Osteoblast (primary cell): ENCODE measurements around the gene SHISAL1. TPM values are rescaled to one million over a fixed set of nuclear protein-coding genes. Genes with fewer than 3 reads are reported as not detected.

Source experiments
- DNase-seq: peaks from one replicate; pipeline ENCODE4 v3.0.0; 2011; ENCODE audit warnings: low spot score, mixed read lengths; ENCODE audit not compliant: insufficient read length; ENCODE audit errors: missing footprints
- H2AFZ ChIP-seq: 2 replicates; pipeline ENCODE4 v1.6.0; 2011; ENCODE audit warnings: mild to moderate bottlenecking, low read length
- H3K27ac ChIP-seq: 2 replicates; pipeline ENCODE4 v1.5.1; 2011; ENCODE audit warnings: mild to moderate bottlenecking, low read depth, low read length, moderate library complexity
- H3K27me3 ChIP-seq: 2 replicates; pipeline ENCODE4 v1.6.0; 2012; ENCODE audit warnings: mild to moderate bottlenecking, control low read depth, inconsistent platforms, low read length, moderate library complexity; ENCODE audit not compliant: insufficient read depth
- H3K36me3 ChIP-seq: 2 replicates; pipeline ENCODE4 v1.5.1; 2011; ENCODE audit warnings: mild to moderate bottlenecking, low read length, control low read depth, moderate library complexity; ENCODE audit not compliant: insufficient read depth
- H3K4me1 ChIP-seq: 2 replicates; pipeline ENCODE4 v1.5.1; 2011; ENCODE audit warnings: mild to moderate bottlenecking, low read length, control low read depth, moderate library complexity; ENCODE audit not compliant: insufficient read depth
- H3K4me2 ChIP-seq: 2 replicates; pipeline ENCODE4 v1.6.0; 2011; ENCODE audit warnings: mild to moderate bottlenecking, low read length; ENCODE audit not compliant: insufficient read depth
- H3K4me3 ChIP-seq: fragments of 200-600 bp; sonication (generic); 3 replicates; pipeline ENCODE4 v1.5.1; 2012; ENCODE audit warnings: mild to moderate bottlenecking, low read length, inconsistent platforms; ENCODE audit not compliant: insufficient read depth
- H3K79me2 ChIP-seq: 2 replicates; pipeline ENCODE4 v1.6.0; 2012; ENCODE audit warnings: mild to moderate bottlenecking, low read length, control low read depth, inconsistent platforms; ENCODE audit not compliant: insufficient read depth
- H3K9me3 ChIP-seq: 2 replicates; pipeline ENCODE4 v1.5.1; 2011; ENCODE audit warnings: low read depth, low read length, control low read depth
- H4K20me1 ChIP-seq: 2 replicates; pipeline ENCODE4 v1.6.0; 2012; ENCODE audit warnings: mild to moderate bottlenecking, low read length, control low read depth; ENCODE audit not compliant: insufficient read depth
- total RNA-seq: library from RNA; depleted of rRNA; stranded (reverse); fragments of >200 nt; gene quantifications from 2 replicates; pipeline ENCODE4 v1.2.3, GENCODE V29; 2012
- TF ChIP-seq, protein P1 (sequence below): IDR thresholded peaks from 2 replicates; pipeline ENCODE4 v1.5.1; 2011; ENCODE audit warnings: mild to moderate bottlenecking, low read depth, low read length, moderate library complexity; ENCODE audit errors: extremely low read depth

SHISAL1 gene
- total RNA-seq, 1 donor: 52.5 TPM

DNA sequence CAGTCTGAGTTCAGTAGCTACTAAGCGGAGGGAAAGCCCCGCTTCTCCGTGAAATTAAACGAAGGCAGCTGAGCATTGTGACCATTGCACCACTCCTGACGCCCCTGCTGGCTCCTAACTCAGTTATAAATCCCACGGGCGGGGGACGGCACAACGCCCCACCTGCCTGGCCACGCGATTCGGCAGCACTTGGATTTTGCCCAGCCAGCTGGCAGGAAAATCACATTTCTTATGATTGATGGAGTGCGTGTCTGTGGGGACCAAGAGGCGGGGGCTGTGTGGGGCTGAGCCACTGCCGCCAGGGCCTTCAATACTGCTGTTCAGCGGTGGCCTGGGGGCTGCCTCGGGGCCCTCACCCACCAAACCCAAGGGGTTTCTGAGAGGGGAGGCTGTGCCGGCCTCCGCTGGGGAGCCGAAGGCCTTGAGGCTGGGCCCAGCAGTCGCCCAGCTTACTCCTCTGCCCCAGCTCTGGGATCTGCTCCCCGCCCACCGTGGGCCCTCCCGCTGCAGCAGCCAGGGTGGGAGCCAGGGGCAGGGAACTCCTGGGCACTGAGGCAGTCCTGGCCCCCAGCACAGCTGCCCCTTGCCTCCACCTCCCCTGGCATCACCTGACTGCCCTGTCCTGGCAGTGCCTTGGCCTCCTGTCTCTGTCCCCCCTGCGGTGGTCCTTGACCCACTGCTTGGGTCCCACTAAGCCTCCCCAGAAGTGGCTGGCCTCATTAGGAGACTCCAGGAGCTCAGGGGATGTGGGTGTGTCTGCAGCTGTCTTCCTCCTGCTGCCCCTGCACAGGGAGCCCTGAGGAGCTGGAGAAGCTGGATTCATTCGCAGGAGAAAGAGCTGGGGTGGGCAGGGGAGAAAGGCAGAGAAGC lies 30.7 kb downstream of the SHISAL1 start:
- Histone ChIP-seq H3K4me3 (no peak overlapping the region), H3K79me2 (no peaks in the 10 kb centered on the region), H3K9me3 (no peaks in the 10 kb centered on the region), H3K36me3 (no peaks in the 10 kb centered on the region), H3K27me3 (no peaks in the 10 kb centered on the region), H3K4me1 (no peaks in the 10 kb centered on the region), H3K27ac (no peak overlapping the region), H4K20me1 (no peaks in the 10 kb centered on the region), H3K4me2 (no peak overlapping the region), H2AFZ (no peak overlapping the region)
- peak; percentile 68 for DNase-seq
- TF ChIP-seq, protein P1, sequence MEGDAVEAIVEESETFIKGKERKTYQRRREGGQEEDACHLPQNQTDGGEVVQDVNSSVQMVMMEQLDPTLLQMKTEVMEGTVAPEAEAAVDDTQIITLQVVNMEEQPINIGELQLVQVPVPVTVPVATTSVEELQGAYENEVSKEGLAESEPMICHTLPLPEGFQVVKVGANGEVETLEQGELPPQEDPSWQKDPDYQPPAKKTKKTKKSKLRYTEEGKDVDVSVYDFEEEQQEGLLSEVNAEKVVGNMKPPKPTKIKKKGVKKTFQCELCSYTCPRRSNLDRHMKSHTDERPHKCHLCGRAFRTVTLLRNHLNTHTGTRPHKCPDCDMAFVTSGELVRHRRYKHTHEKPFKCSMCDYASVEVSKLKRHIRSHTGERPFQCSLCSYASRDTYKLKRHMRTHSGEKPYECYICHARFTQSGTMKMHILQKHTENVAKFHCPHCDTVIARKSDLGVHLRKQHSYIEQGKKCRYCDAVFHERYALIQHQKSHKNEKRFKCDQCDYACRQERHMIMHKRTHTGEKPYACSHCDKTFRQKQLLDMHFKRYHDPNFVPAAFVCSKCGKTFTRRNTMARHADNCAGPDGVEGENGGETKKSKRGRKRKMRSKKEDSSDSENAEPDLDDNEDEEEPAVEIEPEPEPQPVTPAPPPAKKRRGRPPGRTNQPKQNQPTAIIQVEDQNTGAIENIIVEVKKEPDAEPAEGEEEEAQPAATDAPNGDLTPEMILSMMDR: no peak

DNA sequence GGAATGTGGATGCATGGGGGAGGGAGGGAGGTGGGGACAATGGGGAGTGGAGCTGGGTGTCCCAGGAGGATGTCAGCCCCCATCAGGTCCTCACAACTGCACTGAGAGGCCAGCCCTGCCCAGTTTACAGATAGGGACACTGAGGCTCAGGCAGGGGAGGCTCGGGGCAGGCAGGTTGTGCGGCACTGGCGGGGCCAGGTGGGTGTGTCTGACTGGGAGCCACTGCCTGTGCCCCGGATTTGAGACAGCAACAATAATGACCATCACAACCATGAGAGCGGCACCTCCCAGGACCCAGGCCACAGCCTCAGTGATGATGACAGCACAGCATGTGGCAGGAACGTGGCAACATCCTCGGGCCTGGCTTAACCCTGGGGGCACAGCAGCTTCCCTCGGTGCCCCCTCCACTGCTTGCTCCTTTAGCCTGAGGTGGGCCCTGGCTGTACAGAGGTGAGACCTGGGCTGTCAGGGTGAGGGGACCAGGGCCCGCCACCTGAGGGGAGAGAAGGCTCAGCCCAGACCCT lies 32.0 kb downstream of the SHISAL1 start:
- Histone ChIP-seq H3K4me1 (no peaks in the 10 kb centered on the region), H2AFZ (no peak overlapping the region), H3K27ac (no peak overlapping the region), H3K36me3 (no peaks in the 10 kb centered on the region), H3K4me2 (no peak overlapping the region), H4K20me1 (peaks cover 3% of the 10 kb centered on the region), H3K79me2 (no peaks in the 10 kb centered on the region), H3K27me3 (no peaks in the 10 kb centered on the region), H3K9me3 (no peaks in the 10 kb centered on the region), H3K4me3 (no peak overlapping the region)
- peak; percentile 66 for DNase-seq
- TF ChIP-seq, protein P1: no peak

DNA sequence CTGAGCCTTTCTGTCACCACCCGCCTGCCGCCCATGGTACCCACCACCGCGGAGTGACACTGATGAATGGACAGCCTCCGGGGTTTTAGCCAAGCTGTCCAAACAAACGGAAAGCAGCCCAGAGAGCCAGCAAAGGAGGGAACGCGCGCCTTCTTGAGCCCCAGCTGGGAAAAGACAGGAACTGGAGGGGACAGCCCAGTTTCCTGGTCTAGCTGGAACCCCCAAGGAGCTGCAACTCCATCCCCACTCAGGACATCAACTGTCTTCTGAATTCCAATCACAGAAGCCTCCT lies 33.7 kb downstream of the SHISAL1 start:
- H3K4me3 ChIP-seq: no peak overlapping the region
- H3K4me1 ChIP-seq: no peaks in the 10 kb centered on the region
- H2AFZ ChIP-seq: no peak overlapping the region
- TF ChIP-seq, protein P1: no peak
- H3K36me3 ChIP-seq: no peaks in the 10 kb centered on the region
- no peaks in the 10 kb centered on the region for H3K79me2 ChIP-seq
- H3K27ac ChIP-seq: no peak overlapping the region
- no peaks in the 10 kb centered on the region for H3K9me3 ChIP-seq
- no peak for DNase-seq
- H4K20me1 ChIP-seq: peaks cover 3% of the 10 kb centered on the region
- no peaks in the 10 kb centered on the region for H3K27me3 ChIP-seq
- H3K4me2 ChIP-seq: no peak overlapping the region

DNA sequence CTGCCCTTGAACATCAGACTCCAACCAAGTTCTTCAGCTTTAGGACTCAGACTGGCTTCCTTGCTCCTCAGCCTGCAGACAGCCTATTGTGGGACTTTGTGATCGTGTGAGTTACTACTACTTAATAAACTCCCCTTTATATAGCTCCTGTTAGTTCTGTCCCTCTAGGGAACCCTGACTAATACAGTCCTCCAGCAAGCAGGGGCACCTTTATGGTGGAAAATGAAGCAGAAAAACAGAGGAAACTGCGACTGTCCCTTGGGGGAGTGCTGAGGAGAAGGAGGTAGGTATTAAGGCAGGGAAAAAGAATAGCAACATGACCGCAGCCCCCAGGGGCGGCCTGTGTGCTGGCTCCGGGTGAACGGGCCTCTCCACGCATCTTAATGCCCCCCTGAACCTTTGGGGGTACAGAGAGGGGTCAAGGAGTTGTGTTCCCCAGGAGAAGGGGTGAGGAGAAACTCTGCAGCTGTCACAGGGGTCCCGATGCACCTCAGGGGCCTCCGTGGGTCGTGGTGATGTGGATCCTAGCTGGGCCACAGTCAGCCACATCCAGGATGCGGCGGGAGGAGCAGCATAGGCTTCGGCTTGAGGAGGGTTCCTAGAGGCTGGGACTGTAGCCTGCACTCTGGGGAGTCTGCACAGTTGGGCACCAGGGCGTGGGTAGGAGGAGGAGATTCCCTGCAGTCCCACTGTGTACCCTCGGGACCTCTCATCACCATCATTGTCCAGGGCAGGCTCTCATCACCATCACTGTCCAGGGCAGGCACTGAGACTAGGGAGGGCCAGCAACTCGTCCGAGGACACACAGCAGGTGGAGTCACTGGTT lies 34.3 kb downstream of the SHISAL1 start:
- Histone ChIP-seq H3K4me1 (no peaks in the 10 kb centered on the region), H3K4me2 (no peak overlapping the region)

More for the DNA sequence above, 34.3 kb downstream of the SHISAL1 start:
- Histone ChIP-seq H3K4me3 (no peak overlapping the region), H3K27ac (no peak overlapping the region), H2AFZ (no peak overlapping the region), H4K20me1 (peaks cover 3% of the 10 kb centered on the region), H3K27me3 (no peaks in the 10 kb centered on the region), H3K36me3 (no peaks in the 10 kb centered on the region), H3K79me2 (no peaks in the 10 kb centered on the region), H3K9me3 (no peaks in the 10 kb centered on the region)
- peak; percentile 61 for DNase-seq
- TF ChIP-seq, protein P1: no peak
